Heart left ventricle (tissue), 16 donors: Measurements from ENCODE around the gene SSH2. TPM values are rescaled to one million over a fixed set of nuclear protein-coding genes. Genes with fewer than 3 reads are reported as not detected.

ENCODE experiments used
- ATAC-seq, 4 donors: fragments of 200-7000 bp; cut with Tn5 transposase; one replicate each; pipeline ENCODE4 v1.9.1; 2020 to 2022; ENCODE audit warnings: moderate library complexity in 4 of 4, mild to moderate bottlenecking in 3 of 4, moderate number of reproducible peaks in 1 of 4
- DNase-seq, 5 donors: peaks; one replicate each; pipeline ENCODE4 v3.0.0-alpha.2; 2020
- H3K27ac ChIP-seq, 12 donors: fragments of 200-600 bp; sonication (generic) in 4 of 12; one replicate each; pipeline versions ENCODE4 v1.5.0 to v1.8.0; 2016 to 2022; ENCODE audit warnings: mild to moderate bottlenecking in 2 of 12
- H3K27me3 ChIP-seq, 9 donors: fragments of 200-600 bp; sonication (generic) in 2 of 9; one replicate each; pipeline versions ENCODE4 v1.5.1 to v1.8.0; 2016 to 2022; ENCODE audit warnings: mild to moderate bottlenecking in 3 of 9
- H3K36me3 ChIP-seq, 9 donors: fragments of 200-600 bp; sonication (generic) in 2 of 9; one replicate each; pipeline versions ENCODE4 v1.5.0 to v1.8.0; 2018 to 2022; ENCODE audit warnings: mild to moderate bottlenecking in 2 of 9
- H3K4me1 ChIP-seq, 12 donors: fragments of 200-600 bp; sonication (generic) in 4 of 12; one replicate each; pipeline versions ENCODE4 v1.5.0 to v1.8.0; 2016 to 2022; ENCODE audit warnings: mild to moderate bottlenecking in 3 of 12
- H3K4me3 ChIP-seq, 12 donors: fragments of 200-600 bp; sonication (generic) in 4 of 12; one replicate each; pipeline versions ENCODE4 v1.5.0 to v1.8.0; 2017 to 2022; ENCODE audit warnings: mild to moderate bottlenecking in 9 of 12, moderate library complexity in 4 of 12
- H3K9me3 ChIP-seq, 12 donors: fragments of 200-600 bp; sonication (generic) in 4 of 12; one replicate each; pipeline versions ENCODE4 v1.5.0 to v1.8.0; 2016 to 2022; ENCODE audit warnings: mild to moderate bottlenecking in 1 of 12
- POLR2A ChIP-seq, 2 donors: fragments of 450-650 bp; IDR thresholded peaks; one replicate each; pipeline ENCODE4 v1.6.1; 2017; ENCODE audit warnings: antibody characterized with exemption in 2 of 2, mild to moderate bottlenecking in 2 of 2, moderate library complexity in 2 of 2
- WGBS, 4 donors: extraction: QIAGEN DNeasy Blood & Tissue Kit in 2 of 4; methylation state at CpG; one replicate each; pipeline versions ENCODE4 v1.1.5 to v1.1.7; 2013 to 2018; 5-methylcytosine and 5-hydroxymethylcytosine counted together
- intact Hi-C, 10 donors: fragments of 100-400 bp; cut with DNase I; formaldehyde crosslinking; loops; one replicate each; pipeline versions ENCODE4 v1.11.1 to v1.14.2; 2022
- polyA plus RNA-seq, 2 donors: library from polyadenylated mRNA; stranded (reverse); fragments of 200-250 nt; gene quantifications; one replicate each; pipeline ENCODE4 v1.2.3, GENCODE V29; 2013
- total RNA-seq, 9 donors: library from RNA; depleted of rRNA in 2 of 9; stranded (reverse); fragments of >200 nt in 2 of 9; fragmentation: NEBNext Ultra II Directional in 3 of 9; extraction: Animal tissue kit (Norgen Biotek cat#: 25700) in 3 of 9; gene quantifications; one replicate each; pipeline versions ENCODE4 v1.1.0 to v1.2.4, GENCODE V29; 2016 to 2023
- TF ChIP-seq, protein P1 (sequence below), 12 donors: fragments of 200-600 bp; sonication (generic) in 4 of 12; IDR thresholded peaks; one replicate each; pipeline versions ENCODE4 v1.5.0 to v1.8.0; 2018 to 2022; ENCODE audit warnings: antibody characterized with exemption in 12 of 12, mild to moderate bottlenecking in 5 of 12
- donor health status: ischemic (EF 13 %, LVEDD 7.1; RV severe dilation, severe dysfunction).
- donor health status: healthy with polysubstance abuse.
- donor health status: DM: no; HTN: yes; CAD: no.
- donor health status: DM: no; HTN: no; CAD: no.
- donor health status: ischemic (EF 25% LVEDD 6.9; RV normal size, moderate dysfunction).
- donor health status: ischemic (EF 25% LVEDD 5.7; RV mildly dilated, moderate dysfunction).
- donor health status: healthy.
- donor health status: DM: yes; HTN: yes; CAD: no.
- donor health status: ischemic (EF 35%, LVEDD 5.7; RV mildly dilated, moderate dysfunction).
- donor health status: nonischemic (EF 11% LVEDD 7.7; RV severe dilation, severe dysfunction).
- donor health status: DM: yes; HTN: yes; CAD: no.
- donor health status: PGD.
- donor health status: ischemic (EF 29% LVEDD 5.4; RV normal size, mild dysfunction).
- donor health status: nonischemic (EF 23%, LVEDD 6.1; RV moderate dilation, normal function).

The SSH2 gene
- total and polyA plus RNA-seq, 11 donors, result 20.8 to 46.7 (median 36.6) TPM

DNA sequence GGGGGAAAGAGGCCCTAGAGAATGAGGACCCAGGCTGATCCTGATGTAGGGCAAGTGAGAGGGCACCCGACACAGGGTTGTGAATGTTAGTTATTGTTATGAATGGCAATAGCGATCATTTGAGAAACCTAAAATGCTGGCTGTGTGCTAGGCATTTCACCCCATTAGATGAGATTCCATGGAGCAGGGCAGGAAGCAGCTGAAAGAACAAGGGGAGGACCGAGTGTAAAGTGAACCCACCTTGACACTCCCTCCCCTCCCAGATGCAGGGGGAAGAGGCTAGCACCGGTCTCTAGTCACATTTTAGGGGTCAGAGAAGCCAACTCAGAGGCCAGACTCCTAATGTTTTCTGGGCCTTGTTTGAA is 306.8 kb downstream of the SSH2 start:
- H3K27ac ChIP-seq, result peak overlapping the region in 9 of 12 donors; percentile 72 to 98 (median 88)
- peaks cover 0 to 68% (median 35%) of the 10 kb centered on the region in 12 donors for H3K4me1 ChIP-seq
- no peaks in the 10 kb centered on the region for H3K9me3 ChIP-seq
- intact Hi-C loops, result loop anchor here in 3 of 10 donors (5.0 kb wide), 2 partner anchors 41 to 154 kb away; no protein-coding TSS in a partner anchor
- WGBS, 4 donors, result 41 to 60% (median 49%) methylated on average over 4 of the region's 4 CpGs
- TF ChIP-seq, protein P1, sequence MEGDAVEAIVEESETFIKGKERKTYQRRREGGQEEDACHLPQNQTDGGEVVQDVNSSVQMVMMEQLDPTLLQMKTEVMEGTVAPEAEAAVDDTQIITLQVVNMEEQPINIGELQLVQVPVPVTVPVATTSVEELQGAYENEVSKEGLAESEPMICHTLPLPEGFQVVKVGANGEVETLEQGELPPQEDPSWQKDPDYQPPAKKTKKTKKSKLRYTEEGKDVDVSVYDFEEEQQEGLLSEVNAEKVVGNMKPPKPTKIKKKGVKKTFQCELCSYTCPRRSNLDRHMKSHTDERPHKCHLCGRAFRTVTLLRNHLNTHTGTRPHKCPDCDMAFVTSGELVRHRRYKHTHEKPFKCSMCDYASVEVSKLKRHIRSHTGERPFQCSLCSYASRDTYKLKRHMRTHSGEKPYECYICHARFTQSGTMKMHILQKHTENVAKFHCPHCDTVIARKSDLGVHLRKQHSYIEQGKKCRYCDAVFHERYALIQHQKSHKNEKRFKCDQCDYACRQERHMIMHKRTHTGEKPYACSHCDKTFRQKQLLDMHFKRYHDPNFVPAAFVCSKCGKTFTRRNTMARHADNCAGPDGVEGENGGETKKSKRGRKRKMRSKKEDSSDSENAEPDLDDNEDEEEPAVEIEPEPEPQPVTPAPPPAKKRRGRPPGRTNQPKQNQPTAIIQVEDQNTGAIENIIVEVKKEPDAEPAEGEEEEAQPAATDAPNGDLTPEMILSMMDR (IDR thresholded peaks at IDR 0.05), result no peak
- no peak for TF ChIP-seq POLR2A (IDR thresholded peaks at IDR 0.05)
- no peak for DNase-seq
- ATAC-seq, result no peak
- H3K36me3 ChIP-seq, result peaks cover 0 to 4% (median 0%) of the 10 kb centered on the region in 9 donors
- H3K4me3 ChIP-seq, result peak overlapping the region in 11 of 12 donors; percentile 51 to 83 (median 76)
- no peaks in the 10 kb centered on the region for H3K27me3 ChIP-seq

DNA sequence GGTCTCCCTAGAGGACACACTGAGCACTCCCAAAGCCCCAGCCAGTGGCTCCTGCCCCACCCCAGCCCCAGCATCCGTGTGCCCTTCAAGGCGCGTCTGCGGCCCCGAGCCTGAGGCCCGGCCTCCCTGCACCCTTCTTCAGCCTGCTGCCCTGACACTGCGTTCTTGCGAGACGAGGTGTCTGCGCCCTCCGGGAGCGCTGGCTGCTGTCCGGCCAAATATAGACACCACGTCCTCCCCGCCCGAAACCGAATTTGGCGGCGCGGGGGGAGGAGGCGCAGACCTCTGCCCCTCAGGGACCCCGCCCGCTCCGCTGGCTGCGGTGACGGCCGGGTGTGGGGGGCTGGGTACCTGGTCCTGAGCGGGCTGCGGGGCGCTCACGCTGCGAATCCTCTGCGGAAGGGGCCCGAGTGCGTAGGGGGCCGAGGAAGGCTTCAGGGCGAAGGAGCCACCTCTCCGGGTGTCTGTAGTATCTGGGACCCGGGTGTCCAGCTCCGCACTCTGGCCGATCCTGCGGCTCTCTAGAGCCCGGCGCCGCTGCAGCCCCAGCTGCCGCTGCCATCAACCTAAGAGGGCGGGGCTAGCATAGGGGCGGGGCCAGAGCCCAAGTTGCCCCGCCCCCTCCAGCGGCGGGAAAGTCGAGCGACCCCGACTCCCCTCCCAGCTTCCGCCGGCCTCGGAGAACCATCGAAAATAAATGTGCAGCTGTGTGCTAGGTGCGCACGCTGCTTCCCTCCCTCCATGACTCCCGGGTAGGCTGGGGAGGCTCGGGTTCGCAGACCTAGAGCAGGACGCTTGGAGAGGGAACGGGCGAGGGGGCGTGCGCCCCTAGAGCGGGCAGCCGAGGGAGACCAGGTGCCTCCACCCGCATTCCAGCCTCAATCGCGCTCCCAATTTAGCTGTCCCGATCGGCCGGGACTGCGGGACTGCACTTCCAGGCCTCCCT is 307.4 kb downstream of the SSH2 start, which contains the start of gene CORO6:
Gene CORO6, minus strand, starts transcription at position 576 of the 946 bp plus-strand sequence. CDS start 1,491 bp downstream, outside the sequence.
- intact Hi-C loops, result loop anchor here in 3 of 10 donors (5.0 kb wide), 2 partner anchors 40 to 155 kb away; no protein-coding TSS in a partner anchor
- TF ChIP-seq, protein P1 (IDR thresholded peaks at IDR 0.05), result no peak
- peak; percentile 41 to 83 for TF ChIP-seq POLR2A (IDR thresholded peaks at IDR 0.05)
- H3K27me3 ChIP-seq, result no peaks in the 10 kb centered on the region
- H3K4me3 ChIP-seq, result peak within 1 kb of the TSS; percentile 51 to 83 (median 72)
- peaks cover 3 to 70% (median 40%) of the 10 kb centered on the region in 12 donors for H3K4me1 ChIP-seq
- peak; percentile 64 to 85 (median 81) for DNase-seq
- 1 to 11% (median 2%) methylated on average over 32 to 77 of the region's 77 CpGs for WGBS, 4 donors
- H3K9me3 ChIP-seq, result no peaks in the 10 kb centered on the region
- peaks cover 0 to 4% (median 0%) of the 10 kb centered on the region in 9 donors for H3K36me3 ChIP-seq
- H3K27ac ChIP-seq, result peak within 1 kb of the TSS; percentile 28 to 98 (median 88)
- ATAC-seq, result peak; percentile 53 to 71 (median 70)

DNA sequence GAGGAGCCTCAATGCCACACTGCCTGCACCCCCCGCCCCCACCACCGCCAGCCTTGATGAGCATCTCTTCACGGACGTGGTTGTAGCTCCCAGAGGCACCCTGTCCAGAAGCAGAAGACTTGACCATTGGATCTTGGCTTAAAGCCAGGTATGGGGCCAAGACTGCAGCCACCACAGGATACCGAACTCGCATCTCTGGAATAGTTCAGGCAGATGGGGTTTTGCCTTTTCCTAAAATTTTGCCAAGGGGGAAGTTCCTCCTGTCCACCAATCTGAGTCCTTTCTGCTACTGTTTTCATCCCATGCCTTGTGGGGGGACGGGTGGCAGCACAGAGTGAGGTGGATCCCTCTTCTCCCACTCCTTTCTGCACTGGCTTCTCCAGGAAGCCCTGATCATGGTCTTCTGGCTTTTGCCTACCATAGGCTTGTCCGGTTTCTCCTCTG is 308.3 kb downstream of the SSH2 start:
- intact Hi-C loops, result loop anchor here in 3 of 10 donors (5.0 kb wide), 2 partner anchors 39 to 156 kb away; no protein-coding TSS in a partner anchor
- TF ChIP-seq POLR2A (IDR thresholded peaks at IDR 0.05), result no peak
- TF ChIP-seq, protein P1 (IDR thresholded peaks at IDR 0.05), result no peak

More for the DNA sequence above, 308.3 kb downstream of the SSH2 start:
- ATAC-seq (no peak), DNase-seq (no peak)
- Histone ChIP-seq H3K36me3 (peaks cover 0 to 4% (median 0%) of the 10 kb centered on the region in 9 donors), H3K4me1 (peaks cover 3 to 72% (median 46%) of the 10 kb centered on the region in 12 donors), H3K27ac (peak overlapping the region in 11 of 12 donors; percentile 72 to 98 (median 88)), H3K4me3 (peak overlapping the region; percentile 51 to 83 (median 72)), H3K9me3 (no peaks in the 10 kb centered on the region), H3K27me3 (no peaks in the 10 kb centered on the region)
- WGBS, 4 donors, result 30 to 50% (median 43%) methylated on average over 8 of the region's 8 CpGs
